GM18498 (cell line): ENCODE data around the gene CYB5B.

Experiments
- ATAC-seq: cut with Tn5 transposase; IDR thresholded peaks from one replicate; pipeline ENCODE4 v1.9.1; 2021; ENCODE audit warnings: mild to moderate bottlenecking, moderate library complexity; ENCODE audit not compliant: unreplicated experiment

The CYB5B gene

DNA sequence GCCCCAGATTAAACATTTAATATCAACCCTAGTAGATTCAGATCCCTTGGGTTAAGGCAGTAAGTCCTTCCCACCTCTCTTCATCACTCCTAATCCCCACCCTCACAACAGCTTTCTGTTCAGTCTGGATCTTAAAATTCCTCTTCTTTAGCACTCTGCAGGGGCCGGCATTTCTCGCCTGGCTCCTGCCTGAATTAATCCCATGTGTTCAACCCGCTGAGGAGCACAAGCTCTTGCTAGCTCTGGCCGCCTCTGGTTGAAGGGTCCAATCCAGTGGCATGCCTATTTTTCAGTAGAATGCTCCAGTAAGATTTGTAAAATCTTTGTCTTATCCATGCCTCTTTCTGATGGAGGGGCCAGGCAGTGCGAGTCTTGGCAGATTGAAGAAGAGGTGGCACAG is 59.2 kb downstream of the CYB5B start:
- ATAC-seq = no peak

DNA sequence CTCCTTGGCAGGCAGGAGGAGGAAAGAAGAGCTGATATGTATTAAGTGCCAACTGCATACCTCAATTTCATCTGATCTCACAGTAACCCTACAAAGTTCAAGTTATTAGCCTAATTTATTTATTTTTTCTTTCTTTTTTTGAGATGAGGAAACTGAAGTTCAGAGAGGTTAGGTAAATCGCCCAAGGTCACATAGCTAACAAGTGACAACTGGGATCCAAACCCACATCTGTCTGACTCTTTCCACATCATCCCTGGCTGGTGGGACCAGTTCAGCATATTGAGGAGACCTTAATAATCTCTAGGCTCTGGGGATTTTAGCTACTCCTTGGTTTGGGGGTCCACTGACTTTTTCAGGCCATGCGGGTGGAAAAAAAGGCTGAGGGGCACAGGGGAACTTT is 60.9 kb downstream of the CYB5B start:
- ATAC-seq = no peak

DNA sequence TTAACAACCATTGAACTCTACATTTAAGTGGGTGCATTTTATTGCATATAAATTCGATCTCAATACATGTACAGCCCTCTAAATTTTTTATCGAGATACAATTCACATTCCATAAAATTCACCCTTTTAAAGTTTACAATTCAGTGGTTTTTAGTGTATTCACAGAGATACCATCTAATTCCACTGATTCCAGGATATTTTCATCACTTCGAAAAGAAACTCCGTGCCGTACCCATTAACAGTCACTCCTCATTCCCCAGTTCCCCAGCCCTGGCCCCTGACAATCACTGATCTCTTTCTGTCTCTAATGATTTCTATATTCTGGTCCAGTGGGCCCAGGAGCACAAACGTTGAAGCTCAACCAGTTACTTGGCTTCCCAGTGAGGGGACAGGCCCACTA is 61.4 kb downstream of the CYB5B start:
- no peak for ATAC-seq

DNA sequence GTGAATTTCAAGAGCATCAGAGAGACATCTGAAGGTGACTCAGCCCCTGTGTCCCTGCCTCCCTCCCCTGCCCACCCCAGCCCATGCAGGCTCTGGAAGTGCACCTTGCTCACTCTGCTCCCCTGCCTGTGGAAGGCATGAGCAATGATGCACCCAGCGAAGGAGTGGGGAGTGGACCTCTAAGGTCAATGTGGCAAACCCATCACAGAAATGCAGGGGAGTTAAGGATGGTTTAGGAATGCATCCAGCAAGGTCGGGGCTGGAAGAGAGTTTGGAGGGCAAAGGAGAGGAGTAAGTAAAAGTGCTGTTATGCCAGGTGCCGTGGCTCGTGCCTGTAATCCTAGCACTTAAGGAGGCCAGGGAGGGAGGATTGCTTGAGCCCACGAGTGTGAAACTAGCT is 61.9 kb downstream of the CYB5B start:
- ATAC-seq = no peak

DNA sequence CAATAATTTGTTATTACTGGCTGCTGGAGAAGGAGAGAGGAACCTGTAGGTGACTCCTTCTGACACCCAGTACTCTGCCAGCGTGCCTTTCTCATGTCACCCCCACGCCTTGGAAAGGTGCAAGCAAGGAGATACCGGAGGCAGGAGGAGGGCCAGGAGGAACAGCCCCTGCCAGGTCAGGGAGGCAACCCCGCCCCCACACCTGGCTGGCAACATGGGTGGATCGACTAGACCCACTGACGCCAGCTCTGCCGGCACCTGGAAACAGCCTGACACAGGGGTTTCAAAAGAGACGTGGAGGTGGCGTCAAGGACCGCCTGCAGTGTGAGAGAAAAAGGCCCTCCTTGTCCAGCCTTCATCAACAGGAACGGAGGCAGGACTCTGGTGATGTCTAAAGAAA is 62.3 kb downstream of the CYB5B start:
- no peak for ATAC-seq

DNA sequence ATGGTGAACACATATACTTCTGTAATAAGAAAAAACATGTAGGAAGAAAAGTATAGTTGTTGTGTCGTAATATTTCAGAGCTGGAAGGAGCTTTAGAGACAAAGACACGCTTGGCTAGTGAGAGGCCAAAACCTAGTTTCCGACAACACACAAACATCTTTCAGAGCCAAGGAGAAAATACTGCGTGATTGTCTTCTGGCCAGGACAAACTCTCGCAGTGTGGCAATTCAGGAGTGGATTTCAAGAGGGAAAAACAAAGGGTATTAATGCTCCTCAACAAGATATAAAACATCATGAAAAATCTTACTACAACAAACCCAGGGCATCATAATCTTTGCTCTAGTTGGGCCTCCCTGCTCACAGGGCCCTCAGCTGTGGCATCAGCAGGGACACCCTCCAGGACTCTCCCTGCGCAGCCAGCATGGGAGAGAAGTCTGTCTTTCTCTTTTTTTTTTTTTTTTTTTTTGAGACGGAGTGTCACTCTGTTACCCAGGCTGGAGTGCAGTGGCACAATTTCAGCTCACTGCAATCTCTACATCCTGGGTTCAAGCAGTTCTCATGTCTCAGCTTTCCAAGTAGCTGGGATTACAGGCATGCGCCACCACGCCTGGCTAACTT is 66.4 kb downstream of the CYB5B start:
- no peak for ATAC-seq

DNA sequence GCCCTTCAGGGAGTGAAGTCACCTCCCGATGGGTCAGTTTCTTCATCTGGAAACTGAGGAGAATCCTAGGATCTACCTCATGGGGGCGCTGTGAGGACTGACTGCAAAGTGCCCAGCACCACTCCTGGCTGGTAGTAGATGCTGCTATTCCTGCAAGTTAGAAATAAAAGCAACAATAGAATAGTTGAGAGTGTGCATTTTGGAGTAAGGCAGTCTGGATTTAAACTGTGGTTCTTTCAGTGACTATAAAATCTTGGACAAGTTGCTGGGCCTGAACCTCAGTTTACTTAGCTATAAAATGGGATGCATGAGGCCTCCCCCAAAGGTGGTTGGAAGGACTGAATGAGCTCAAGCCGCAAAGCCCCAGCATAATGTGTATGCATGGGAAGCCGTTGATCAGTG is 70.6 kb downstream of the CYB5B start:
- ATAC-seq = no peak

DNA sequence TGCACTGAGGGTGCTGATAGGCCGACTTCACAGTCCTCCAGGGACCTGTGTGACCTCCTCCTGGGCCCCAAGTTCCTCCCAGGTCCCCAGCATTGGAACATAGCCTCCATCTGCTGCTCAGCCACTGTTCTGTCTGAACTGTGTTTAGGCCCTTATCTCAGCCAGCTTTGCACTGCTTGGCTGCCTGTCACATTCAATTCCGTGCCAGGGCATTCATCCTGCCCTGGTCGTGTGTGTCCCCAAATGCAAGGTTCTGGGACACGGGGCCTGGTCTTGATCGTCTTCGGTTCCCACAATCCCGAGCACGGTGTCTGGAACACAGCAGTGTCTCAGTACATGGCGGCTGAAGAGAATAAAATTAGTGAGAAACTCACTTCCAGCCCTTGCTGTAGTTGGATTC is 71.4 kb downstream of the CYB5B start:
- no peak for ATAC-seq

DNA sequence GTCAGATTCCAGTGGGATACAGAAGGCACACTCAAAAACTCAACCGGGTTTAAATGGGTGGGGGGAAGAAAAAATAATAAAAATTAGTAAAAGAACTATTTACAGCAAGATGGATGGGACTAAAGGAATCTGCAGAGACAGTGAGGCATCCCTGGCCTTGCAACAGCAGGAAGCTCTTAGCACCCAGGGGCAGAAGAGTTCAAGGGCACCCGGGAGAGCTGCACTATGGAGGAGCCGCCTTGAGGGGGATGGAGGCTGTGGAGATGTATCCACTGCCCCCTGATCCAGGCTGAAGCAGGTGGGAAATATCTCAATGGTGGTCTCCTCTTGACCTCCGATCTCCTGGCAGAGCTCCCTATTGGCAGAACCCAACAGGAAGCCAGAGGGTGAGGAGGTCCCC is 72.0 kb downstream of the CYB5B start:
- no peak for ATAC-seq

DNA sequence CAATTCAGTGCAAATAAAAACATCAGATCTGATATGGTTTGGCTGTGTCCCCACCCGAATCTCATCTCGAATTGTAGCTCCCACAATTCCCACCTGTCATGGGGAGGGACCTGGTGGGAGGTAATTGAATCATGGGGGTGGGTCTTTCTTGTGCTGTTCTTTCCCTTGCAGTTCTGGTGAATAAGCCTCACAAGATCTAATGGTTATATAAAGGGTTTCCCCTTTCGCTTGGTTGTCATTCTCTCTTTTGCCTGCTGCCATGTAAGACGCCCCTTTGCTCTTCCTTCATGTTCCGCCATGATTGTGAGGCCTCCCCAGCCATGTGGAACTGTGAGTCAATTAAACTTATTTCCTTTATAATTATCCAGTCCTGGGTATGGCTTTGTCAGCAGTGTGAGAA is 72.5 kb downstream of the CYB5B start:
- no peak for ATAC-seq

DNA sequence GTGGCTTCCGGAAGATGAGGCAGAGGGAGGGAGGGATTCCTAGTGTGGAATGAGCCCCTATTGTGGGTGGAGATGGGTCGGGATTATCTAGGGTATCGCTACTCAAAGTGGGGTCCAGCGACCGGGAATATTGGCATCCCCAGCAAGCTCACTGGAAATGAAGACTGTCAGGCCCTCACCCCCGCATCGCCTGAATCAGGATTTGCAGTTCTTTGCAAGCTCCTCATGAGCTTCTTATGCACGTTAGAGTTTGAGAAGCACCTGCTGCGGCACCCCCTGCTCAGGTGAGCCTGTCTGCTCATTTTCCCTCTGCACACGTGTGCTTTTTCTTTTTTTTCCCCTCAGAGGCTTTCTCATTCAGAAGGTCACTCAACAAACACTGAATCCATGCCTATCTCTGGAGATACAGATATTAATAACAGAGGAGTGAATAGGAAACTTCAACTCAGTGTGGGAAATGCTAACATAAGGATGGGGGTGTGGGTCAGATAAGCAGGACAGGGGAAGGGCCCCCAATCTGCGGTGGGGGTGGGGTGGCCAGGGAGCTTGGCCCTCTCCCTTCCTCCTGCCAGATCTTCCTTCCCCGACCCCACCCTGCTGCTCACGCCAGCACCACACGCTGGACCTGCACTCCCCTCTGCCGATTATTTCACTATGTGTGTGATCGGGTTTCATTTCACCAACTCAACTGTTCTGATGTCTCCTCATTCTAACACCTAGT is 73.6 kb downstream of the CYB5B start:
- ATAC-seq = no peak

DNA sequence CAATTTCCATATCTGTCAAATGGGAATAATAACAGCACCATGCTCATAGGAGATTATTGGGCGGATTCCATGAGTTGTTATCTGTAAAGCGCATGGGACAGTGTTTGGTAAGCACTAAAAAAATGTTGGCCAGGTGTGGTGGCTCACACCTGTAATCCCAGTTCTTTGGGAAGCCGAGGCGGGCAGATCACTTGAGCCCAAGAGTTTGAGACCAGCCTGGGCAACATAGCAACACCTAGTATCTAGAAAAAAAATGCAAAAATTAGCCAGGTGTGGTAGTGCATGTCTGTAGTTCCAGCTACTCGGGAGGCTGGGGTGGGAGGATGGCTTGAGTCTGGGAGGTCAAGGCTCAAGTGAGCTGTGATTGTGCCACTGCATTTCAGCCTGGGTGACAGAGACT is 74.5 kb downstream of the CYB5B start:
- no peak for ATAC-seq

DNA sequence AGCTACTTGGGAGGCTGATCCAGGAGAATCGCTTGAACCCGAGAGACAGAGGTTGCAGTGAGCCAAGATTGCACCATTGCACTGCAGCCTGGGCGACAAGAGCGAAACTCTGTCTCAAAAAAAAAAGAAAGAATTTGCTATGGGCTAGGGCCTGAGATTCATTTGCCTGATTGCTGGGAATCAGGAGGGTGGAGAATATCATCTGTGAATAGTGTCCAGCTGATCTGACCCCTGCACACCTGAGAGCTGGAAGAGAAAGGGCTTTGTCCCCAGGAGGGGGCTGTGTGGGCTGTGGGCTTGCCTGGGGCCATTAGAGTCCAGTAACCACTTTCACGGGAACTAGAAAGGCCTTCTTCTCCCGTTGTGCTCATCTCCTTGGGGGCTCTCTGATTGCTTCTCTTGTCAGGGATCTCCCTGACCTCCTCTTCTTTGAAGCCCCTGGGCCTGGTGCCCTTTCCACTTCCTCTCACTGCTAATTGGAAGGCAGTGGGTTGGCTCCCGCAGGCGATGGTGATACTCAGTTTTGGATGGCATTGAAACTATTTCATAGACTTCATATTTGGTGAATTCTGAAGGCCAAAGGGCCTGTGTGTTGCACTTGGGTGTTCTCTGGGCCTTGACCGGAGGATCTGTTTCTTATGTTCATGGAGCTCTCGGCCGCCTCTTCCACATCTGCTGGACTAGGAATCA is 75.3 kb downstream of the CYB5B start:
- no peak for ATAC-seq

DNA sequence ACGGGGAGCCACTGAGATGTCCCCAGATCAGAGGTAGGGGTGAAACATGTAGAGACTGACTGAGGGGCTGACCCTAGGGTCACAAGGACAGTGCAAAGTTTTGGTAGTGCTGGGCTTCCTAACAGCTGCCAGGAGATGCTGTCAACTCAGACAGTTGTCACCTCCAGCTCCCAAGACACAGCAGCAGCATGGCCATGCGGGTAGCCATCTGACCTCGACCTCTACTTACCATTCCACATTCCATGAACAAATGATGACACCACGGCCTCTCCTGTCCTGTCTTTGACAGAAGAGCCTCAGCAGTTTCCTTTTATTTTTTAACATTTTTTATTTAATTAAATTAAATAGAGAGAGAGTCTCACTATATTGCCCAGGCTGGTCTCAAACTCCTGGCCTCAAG is 76.1 kb downstream of the CYB5B start:
- no peak for ATAC-seq

DNA sequence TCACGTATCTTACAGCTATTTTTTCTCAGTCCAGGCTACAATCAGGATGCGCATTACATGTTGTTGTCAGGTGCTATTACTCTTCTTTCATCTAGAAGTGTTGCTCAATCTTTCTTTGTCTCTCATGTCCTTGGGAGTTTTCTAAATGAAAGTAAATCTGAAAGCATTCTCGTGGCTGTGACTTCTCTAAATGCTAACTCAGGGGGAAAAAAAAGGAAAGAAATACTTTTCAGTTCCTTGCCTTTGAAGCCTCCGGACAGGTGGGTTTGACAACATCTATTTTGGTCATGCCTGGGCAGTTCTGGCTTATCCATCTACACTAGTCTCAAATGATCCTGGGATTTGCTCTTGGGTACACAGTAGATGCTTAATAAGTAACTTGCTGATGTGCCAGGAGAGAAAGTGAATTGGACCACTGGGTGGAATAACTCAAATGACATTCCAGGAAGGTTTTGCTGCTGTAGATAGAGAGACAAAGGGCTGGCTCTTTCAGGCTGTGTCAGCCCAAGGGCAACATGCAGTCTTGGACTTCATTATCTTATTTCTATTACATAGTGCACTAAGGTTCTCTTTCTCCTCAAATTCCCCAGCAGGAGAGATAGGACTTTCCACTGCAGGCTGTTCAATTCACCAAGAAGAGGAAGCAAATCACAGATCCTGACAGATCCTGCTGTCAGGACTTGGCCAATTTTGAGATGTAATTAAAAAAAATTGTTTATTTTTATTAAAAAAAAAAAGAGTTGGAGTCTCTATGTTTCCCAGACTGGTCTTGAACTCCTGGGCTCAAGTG is 77.7 kb downstream of the CYB5B start:
- ATAC-seq = no peak

DNA sequence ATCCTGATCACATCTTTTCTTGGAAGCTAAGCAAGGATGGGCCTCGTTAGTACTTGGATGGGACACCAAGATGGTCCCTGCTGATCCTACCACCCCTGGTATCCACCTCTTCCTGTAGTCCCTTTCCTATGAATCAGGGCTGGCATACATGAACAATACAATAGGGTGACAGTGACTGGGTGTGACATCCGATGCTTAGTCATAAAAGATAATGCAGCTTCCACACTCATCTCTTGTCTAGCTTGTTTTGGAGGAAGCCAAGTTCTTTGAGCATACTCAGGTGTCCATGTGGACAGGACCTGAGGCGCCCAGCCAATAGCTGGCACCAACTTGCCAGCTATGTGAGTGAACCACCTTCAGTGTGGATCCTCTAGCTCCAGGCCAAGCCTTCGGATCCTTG is 78.8 kb downstream of the CYB5B start:
- ATAC-seq = no peak

DNA sequence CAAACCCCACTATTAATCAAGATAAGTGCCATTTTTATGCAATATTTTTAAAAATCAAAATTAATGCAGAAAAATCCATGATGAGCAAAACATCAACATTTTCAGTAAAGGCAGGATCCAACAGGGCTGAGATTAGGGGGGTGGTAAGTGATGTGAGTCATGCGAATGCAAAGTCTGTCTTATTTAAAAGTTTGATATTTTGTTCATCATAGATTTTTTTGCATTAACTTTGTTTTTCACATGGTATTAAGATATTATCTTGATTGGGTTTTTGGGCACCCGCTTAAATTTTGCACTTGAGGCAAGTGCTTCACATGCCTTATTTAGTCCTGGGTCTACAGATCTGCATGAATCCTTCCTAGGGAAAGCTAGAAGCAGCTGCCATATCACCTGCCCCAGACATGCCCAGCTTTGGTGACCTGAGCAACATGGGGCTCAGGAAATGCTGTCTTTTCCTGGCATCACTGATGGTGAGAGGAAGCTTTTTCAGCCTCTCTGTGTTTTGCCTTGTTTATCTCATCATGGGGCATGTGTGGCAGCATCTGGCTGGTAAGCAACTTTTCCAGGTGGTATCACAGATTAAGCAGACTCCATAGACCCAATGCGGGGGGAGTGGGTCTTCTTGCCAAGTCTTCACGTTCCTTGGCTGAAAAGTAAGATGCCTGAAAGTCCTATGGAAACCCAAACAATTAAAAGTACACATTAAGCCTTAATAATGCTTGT is 83.8 kb downstream of the CYB5B start:
- no peak for ATAC-seq

DNA sequence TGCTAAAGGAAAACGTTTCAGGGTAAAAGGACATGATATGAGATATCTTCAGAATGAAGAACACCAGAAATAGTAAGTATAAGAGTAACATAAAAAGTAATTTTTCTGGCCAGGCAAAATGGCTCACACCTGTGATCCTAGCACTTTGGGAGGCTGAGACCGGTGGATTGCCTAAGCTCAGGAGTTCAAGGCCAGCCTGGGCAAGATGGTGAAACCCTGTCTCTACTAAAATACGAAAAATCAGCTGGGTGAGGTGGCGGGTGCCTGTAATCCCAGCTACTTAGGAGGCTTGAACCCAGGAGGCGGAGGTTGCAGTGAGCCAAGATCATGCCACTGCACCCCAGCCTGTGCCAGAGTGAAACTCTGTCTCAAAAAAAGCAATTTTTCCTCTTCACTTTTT is 84.7 kb downstream of the CYB5B start:
- no peak for ATAC-seq

DNA sequence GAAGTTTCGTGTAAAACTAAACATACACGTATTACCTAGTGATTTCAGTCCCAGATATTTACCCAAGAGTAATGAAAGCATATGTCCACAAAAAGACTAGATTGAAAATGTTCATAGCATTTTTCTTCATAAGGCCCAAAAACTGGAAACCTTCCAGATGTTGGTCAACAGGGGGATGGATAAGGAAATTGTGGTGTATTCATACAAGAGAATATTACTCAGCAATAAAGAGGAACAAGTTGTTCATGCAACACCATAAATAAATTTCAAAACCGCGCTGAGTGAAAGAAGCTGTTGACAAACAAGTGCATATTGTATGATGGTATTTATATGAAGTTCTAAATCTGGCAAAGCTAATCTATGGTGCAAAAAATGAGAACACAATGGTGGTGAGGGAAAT is 87.2 kb downstream of the CYB5B start:
- no peak for ATAC-seq

DNA sequence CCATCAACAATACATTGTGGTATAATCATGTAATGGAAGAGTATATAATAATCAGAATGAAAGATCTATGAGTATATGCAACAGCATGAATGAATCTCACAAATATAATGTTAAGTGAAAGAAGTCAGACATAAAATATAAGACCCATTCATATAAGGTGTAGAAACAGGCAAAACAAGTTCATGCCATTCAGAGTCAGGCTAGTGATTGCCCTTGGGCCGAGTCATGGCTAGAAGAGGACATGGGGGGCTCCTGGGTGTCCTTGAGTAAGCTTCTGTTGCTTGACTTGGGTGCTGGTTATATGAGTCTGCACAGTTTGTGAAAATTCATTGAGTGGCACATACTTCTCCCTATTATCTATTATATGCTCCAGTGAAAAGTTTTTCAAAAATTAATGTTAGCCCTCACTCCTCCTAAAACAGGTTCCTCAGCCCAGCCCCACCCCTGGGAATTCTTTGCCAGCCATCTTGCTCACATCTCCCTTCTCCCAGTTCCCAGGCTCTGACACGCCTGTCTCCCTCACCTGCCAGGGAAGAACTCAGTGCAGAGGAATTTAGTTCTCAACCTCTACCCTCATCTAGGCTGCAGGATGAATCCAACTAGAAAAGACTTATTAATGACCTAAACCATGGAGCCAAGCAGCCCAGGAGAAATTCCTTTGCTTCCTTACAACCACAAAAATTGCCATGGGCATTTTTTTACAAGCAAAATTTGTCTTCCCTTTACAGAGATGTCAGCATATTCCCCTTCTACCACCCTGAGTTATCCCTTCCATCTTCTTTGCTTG is 89.0 kb downstream of the CYB5B start:
- no peak for ATAC-seq
